ENCODE data around the gene CERCAM.

The CERCAM gene

GRCh38 chr9:128420651-128421481 is at the start of gene CERCAM:
CERCAM (plus strand) TSS chr9:128420857; CDS start chr9:128420878, 21 bp downstream.
- intact Hi-C loops (cut with micrococcal nuclease), result no loop called here
- H3K36me3 Mint-ChIP-seq (ENCODE audit: low read depth), result no peaks in the 10 kb centered on the region
- H3K9me3 Mint-ChIP-seq, result no peaks in the 10 kb centered on the region
- H3K4me1 Mint-ChIP-seq (ENCODE audit: low read depth), result peaks cover 28% of the 10 kb centered on the region
- H3K4me3 Mint-ChIP-seq, result peak within 1 kb of the TSS; percentile 75
- peaks cover 44% of the 10 kb centered on the region for H3K27me3 Mint-ChIP-seq
- peak within 1 kb of the TSS; percentile 39 for H3K27ac Mint-ChIP-seq

- no peaks in the 10 kb centered on the region for H3K27me3 Mint-ChIP-seq
- intact Hi-C loops (cut with micrococcal nuclease), result loop anchor here (1.0 to 10.0 kb wide), 2 partner anchors 49 to 183 kb away; partner anchors contain the start of genes COQ4, SPTAN1 and TRUB2
- H3K9me3 Mint-ChIP-seq, result no peaks in the 10 kb centered on the region
- H3K4me1 Mint-ChIP-seq (ENCODE audit: low read depth), result peaks cover 40% of the 10 kb centered on the region
- peak overlapping the region; percentile 92 for H3K27ac Mint-ChIP-seq
- H3K4me3 Mint-ChIP-seq, result peak overlapping the region; percentile 92
- H3K36me3 Mint-ChIP-seq (ENCODE audit: low read depth), result peaks cover 49% of the 10 kb centered on the region
Measured at GRCh38 chr9:128371630-128372117, 49.0 kb upstream of the CERCAM start.

- Mint-ChIP-seq H3K36me3 (ENCODE audit: low read depth) (peaks cover 49% of the 10 kb centered on the region), H3K27ac (peak overlapping the region; percentile 92), H3K4me1 (ENCODE audit: low read depth) (peaks cover 40% of the 10 kb centered on the region), H3K27me3 (no peaks in the 10 kb centered on the region), H3K9me3 (no peaks in the 10 kb centered on the region), H3K4me3 (peak overlapping the region; percentile 92)
- intact Hi-C loops (cut with micrococcal nuclease), result loop anchor here (10.0 kb wide), 1 partner anchor 183 kb away; the partner anchor contains the start of gene SPTAN1
Measured at GRCh38 chr9:128372188-128372641, 48.4 kb upstream of the CERCAM start.

- peak overlapping the region; percentile 92 for H3K27ac Mint-ChIP-seq
Measured at GRCh38 chr9:128372784-128373183, 47.9 kb upstream of the CERCAM start.

GRCh38 chr9:128374221-128374675 is 46.4 kb upstream of the CERCAM start:
- Mint-ChIP-seq H3K9me3 (no peaks in the 10 kb centered on the region), H3K36me3 (ENCODE audit: low read depth) (peaks cover 66% of the 10 kb centered on the region), H3K4me1 (ENCODE audit: low read depth) (peaks cover 40% of the 10 kb centered on the region), H3K27me3 (no peaks in the 10 kb centered on the region), H3K27ac (no peak overlapping the region), H3K4me3 (no peak overlapping the region)
- intact Hi-C loops (cut with micrococcal nuclease), result loop anchor here (10.0 kb wide), 1 partner anchor 181 kb away; the partner anchor contains the start of gene SPTAN1

More at GRCh38 chr9:128372784-128373183, 47.9 kb upstream of the CERCAM start:
- Mint-ChIP-seq H3K4me3 (no peak overlapping the region), H3K4me1 (ENCODE audit: low read depth) (peaks cover 40% of the 10 kb centered on the region), H3K36me3 (ENCODE audit: low read depth) (peaks cover 51% of the 10 kb centered on the region), H3K27me3 (no peaks in the 10 kb centered on the region), H3K9me3 (no peaks in the 10 kb centered on the region)
- intact Hi-C loops (cut with micrococcal nuclease), result loop anchor here (10.0 kb wide), 1 partner anchor 182 kb away; the partner anchor contains the start of gene SPTAN1

- Mint-ChIP-seq H3K27me3 (no peaks in the 10 kb centered on the region), H3K36me3 (ENCODE audit: low read depth) (peaks cover 79% of the 10 kb centered on the region), H3K4me3 (no peak overlapping the region), H3K27ac (no peak overlapping the region), H3K4me1 (ENCODE audit: low read depth) (peaks cover 29% of the 10 kb centered on the region), H3K9me3 (no peaks in the 10 kb centered on the region)
- intact Hi-C loops (cut with micrococcal nuclease), result loop anchor here (10.0 kb wide), 1 partner anchor 179 kb away; the partner anchor contains the start of gene SPTAN1
Measured at GRCh38 chr9:128375865-128376264, 44.8 kb upstream of the CERCAM start.

- H3K4me3 Mint-ChIP-seq, result no peak overlapping the region
- H3K9me3 Mint-ChIP-seq, result no peaks in the 10 kb centered on the region
- intact Hi-C loops (cut with micrococcal nuclease), result no loop called here
- no peaks in the 10 kb centered on the region for H3K4me1 Mint-ChIP-seq (ENCODE audit: low read depth)
- H3K27ac Mint-ChIP-seq, result no peak overlapping the region
- no peaks in the 10 kb centered on the region for H3K27me3 Mint-ChIP-seq
- peaks cover 95% of the 10 kb centered on the region for H3K36me3 Mint-ChIP-seq (ENCODE audit: low read depth)
Measured at GRCh38 chr9:128382261-128382660, 38.4 kb upstream of the CERCAM start.

- Mint-ChIP-seq H3K4me3 (no peak overlapping the region), H3K9me3 (no peaks in the 10 kb centered on the region), H3K4me1 (ENCODE audit: low read depth) (no peaks in the 10 kb centered on the region), H3K27me3 (no peaks in the 10 kb centered on the region), H3K36me3 (ENCODE audit: low read depth) (peaks cover 98% of the 10 kb centered on the region), H3K27ac (no peak overlapping the region)
- intact Hi-C loops (cut with micrococcal nuclease), result no loop called here
Measured at GRCh38 chr9:128383007-128383753, 37.5 kb upstream of the CERCAM start.

- Mint-ChIP-seq H3K36me3 (ENCODE audit: low read depth) (peaks cover 98% of the 10 kb centered on the region), H3K27ac (no peak overlapping the region), H3K4me1 (ENCODE audit: low read depth) (no peaks in the 10 kb centered on the region), H3K9me3 (no peaks in the 10 kb centered on the region), H3K27me3 (no peaks in the 10 kb centered on the region), H3K4me3 (no peak overlapping the region)
- intact Hi-C loops (cut with micrococcal nuclease), result no loop called here
Measured at GRCh38 chr9:128383791-128384190, 36.9 kb upstream of the CERCAM start.

- no peaks in the 10 kb centered on the region for H3K9me3 Mint-ChIP-seq
- no peaks in the 10 kb centered on the region for H3K27me3 Mint-ChIP-seq
- intact Hi-C loops (cut with micrococcal nuclease), result no loop called here
- peaks cover 98% of the 10 kb centered on the region for H3K36me3 Mint-ChIP-seq (ENCODE audit: low read depth)
- no peak overlapping the region for H3K4me3 Mint-ChIP-seq
- no peaks in the 10 kb centered on the region for H3K4me1 Mint-ChIP-seq (ENCODE audit: low read depth)
- H3K27ac Mint-ChIP-seq, result no peak overlapping the region
Measured at GRCh38 chr9:128384801-128385495, 35.7 kb upstream of the CERCAM start.

- no peak overlapping the region for H3K27ac Mint-ChIP-seq
- H3K9me3 Mint-ChIP-seq, result no peaks in the 10 kb centered on the region
- H3K4me1 Mint-ChIP-seq (ENCODE audit: low read depth), result no peaks in the 10 kb centered on the region
- no peak overlapping the region for H3K4me3 Mint-ChIP-seq
- H3K27me3 Mint-ChIP-seq, result no peaks in the 10 kb centered on the region
- intact Hi-C loops (cut with micrococcal nuclease), result no loop called here
- H3K36me3 Mint-ChIP-seq (ENCODE audit: low read depth), result peaks cover 98% of the 10 kb centered on the region
Measured at GRCh38 chr9:128385496-128386460, 34.9 kb upstream of the CERCAM start.

- Mint-ChIP-seq H3K36me3 (ENCODE audit: low read depth) (peaks cover 98% of the 10 kb centered on the region), H3K4me3 (no peak overlapping the region), H3K27me3 (no peaks in the 10 kb centered on the region), H3K9me3 (no peaks in the 10 kb centered on the region), H3K27ac (no peak overlapping the region), H3K4me1 (ENCODE audit: low read depth) (no peaks in the 10 kb centered on the region)
- intact Hi-C loops (cut with micrococcal nuclease), result no loop called here
Measured at GRCh38 chr9:128388150-128388549, 32.5 kb upstream of the CERCAM start.
